ENCODE data around the gene SEPTIN11.

The SEPTIN11 gene

DNA sequence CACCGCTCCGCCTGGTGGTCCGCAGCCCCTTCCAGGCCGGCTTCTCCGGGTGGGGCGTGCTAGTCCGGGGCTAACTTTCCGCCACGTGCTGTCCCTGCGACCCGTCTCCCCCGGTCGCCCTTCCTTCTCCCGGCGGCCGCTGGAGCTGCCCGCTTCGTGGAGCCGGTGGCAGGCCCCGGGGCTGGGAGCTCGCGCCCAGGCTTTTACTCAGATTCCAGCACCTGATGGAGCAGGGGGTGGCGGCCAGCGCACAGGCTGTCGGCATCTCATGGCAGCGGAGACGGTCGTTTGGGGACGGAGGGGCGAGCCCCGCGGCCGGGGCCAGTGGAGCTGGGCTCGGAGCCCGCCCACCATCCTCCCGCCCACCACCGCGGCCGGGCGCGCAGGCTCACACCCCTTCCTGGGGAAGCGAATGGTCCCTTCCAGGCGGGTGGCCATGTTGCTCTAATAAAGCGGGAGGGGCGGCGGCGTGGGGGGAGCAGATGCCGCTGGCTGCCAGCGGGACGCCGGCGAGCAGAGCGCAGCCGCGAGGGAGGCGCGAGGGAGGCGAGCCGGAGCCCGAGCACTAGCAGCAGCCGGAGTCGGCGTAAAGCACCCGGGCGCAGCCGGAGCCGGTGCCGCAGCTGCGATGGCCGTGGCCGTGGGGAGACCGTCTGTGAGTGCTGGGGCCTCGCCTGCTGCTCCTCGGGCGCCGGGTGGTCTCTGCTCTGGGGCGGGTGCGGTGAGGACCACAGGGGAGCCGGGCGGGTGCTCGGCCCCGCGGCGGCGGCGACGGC lies at the start of gene SEPTIN11:
Gene SEPTIN11 (plus strand): TSS at position 477 of the 776 bp plus-strand sequence. CDS start 152 bp downstream, at position 629.
- DNase-seq (ENCODE audit: low spot score), result peak; percentile 78

DNA sequence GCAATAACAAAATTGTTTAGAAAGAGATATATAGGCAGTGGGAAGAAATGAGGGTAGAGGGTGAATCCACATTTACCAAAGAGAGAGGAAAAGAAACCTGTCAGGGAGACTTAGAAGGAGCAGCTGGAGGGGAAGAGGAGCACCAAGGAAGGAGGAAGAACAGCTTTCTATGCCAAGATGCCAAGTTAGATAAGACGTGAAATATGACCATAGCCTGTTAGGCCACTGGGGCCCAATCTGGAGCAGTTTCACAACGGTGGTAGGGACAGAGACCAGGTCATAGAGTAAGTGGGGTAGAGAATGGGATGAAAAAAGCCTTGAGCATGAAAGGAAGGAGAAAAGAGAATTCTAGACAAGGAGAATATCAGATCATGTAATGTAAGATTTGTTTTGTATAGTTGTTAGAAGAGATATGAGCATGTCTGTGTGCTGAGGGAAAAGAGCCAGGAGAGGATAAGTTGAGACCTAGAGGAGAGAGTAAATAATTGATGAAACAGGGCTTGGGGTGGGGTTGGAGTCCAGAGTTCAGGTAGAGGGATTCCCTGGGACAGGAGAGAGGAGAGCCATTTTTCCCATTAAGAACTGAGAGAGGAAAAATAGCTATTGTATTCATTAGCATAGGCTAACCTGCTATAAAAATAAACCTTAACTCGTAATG lies 47.2 kb upstream of the SEPTIN11 start:
- DNase-seq (ENCODE audit: low spot score), result no peak

DNA sequence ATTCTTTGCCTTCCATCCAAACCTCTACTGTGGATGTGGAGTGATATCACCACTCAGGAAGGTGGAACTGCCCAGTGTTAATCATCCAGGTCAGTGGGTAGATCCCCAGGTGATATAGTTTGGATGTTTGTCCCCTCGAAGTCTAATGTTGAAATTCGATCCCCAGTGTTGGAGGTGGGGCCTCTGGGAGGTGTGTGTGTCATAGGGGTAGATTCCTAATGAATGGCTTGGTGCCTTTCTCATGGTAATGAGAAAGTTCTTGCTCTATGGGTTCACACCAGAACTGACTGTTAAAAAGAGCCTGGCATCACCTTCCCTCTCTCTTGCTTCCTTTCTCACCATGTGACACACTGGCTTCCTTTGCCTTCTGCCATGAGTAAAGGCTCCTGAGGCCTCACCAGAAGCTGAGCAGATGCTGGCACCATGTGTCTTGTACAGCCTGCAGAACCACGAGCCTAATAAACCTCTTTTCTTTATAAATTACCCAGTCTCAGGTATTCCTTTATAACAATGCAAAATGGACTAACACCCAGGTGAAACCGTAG lies 44.8 kb upstream of the SEPTIN11 start:
- DNase-seq (ENCODE audit: low spot score), result no peak

DNA sequence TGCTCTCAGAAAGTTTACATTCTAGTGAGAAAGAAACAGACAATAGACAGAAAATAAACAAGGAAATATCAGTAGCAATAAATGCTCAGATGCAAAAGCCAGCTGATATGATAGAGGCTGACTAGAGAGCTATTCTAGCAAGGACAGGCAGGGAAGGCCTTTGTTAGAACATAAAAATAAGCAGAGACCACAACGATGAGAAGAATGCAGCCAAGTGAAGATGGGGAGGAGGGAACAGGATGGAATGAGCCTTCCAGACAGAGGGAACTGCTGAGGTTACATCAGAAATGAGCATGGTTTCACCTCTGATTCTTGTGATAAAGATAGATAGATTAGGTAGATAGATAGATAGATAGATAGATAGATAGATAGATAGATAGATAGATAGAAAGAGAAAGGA lies 44.0 kb upstream of the SEPTIN11 start:
- no peak for DNase-seq (ENCODE audit: low spot score)

DNA sequence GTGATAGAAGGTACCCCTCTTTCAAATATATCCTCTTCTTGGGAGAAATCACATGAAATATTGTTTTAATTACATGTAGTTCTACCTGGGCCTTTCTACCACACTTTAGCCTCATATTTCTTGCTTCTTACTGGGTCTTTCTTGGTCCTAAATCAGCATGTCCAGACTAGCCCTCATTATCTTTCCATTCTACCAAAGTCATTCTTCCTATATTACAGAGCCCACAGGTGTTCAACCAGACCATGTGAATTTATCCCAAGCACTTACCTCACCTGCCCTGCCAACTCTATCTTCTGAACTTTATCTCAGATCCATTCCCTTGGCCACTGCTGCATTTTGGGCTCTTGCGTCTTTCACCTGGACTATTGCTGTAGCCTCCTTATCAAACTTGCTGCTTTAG lies 39.8 kb upstream of the SEPTIN11 start:
- DNase-seq (ENCODE audit: low spot score), result no peak

DNA sequence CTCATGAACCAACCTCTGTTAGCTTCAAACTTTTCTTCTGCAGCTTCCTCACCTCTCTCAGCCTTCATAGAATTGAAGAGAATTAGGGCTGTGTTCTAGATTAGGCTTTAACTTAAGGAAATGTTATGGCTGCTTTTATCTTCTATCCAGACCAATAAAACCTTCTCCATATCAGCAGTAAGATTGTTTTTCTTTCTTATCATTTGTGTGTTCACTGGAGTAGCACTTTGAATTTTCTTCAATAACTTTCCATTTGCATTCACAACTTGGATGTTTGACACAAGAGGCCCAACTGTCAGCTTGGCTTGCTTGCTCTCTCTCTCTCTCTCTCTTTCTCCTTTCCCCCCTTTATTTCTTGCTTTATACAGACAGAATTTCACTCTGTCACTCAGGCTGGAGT lies 28.8 kb upstream of the SEPTIN11 start:
- no peak for DNase-seq (ENCODE audit: low spot score)

DNA sequence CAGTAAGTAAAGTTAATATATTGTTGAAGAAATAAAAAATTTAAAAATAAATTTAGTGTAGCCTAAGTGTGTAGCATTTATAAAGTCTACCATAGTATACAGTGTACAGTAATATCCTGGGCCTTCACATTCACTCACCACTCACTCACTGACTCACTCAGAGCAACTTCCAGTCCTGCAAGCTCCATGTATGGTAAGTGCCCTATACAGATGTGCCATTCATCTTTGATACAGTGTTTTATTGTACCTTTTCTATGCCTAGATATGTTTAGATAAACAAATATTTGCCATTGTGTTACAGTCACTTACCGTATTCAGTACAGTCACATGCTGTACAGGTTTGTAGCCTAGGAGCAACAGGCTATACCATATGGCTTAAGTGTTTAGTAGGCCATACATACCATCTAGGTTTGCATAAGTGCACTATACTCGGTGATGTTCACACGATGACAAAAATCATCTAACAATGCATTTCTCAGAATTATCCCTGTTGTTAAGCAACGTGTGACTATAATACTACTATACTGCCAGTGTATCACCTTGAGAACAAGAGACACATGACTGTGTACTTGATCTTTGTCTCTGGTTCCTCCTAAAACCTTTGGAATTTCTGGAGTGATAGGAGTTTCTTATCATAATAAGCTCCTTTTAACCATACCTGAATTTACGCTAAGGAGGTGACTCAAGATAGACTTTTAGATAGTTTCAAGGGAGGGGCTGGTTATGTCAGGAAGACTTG lies 25.8 kb upstream of the SEPTIN11 start:
- no peak for DNase-seq (ENCODE audit: low spot score)

DNA sequence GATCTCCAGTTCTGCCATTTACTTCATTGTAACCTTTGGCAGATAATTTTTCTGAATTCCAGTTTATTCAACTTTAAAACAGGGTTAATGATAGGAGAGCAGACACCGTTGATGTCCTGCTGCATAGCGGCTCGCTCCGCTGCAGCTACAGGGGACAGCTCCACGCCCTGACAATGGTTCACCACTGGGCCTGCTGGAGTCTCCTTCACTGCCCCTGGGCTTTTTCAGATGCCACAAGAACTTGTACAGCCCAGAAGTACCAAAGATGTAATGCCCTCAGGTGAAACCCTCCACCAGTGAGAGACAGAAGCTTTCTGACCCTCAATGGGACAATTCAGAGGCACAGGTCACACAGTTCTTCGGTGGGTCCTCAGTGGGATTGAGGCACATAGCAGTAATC lies 22.7 kb upstream of the SEPTIN11 start:
- no peak for DNase-seq (ENCODE audit: low spot score)

DNA sequence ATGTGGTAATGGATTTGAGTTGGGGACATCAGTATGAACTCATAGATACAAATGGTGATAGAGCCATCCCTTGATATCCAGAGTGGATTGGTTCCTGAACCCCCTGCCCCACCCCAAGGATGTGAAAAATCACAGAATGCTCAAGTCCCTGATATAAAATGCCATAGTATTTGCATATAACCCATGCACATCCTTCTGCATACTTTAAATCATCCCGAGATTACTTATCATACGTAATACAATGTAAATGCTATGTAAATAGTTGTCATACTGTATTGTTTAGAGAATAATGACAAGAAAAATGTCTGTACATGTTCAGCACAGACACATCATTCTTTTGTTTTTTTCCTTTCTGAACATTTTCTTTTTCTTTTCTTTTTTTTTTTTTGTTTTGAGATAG lies 18.9 kb upstream of the SEPTIN11 start:
- no peak for DNase-seq (ENCODE audit: low spot score)

DNA sequence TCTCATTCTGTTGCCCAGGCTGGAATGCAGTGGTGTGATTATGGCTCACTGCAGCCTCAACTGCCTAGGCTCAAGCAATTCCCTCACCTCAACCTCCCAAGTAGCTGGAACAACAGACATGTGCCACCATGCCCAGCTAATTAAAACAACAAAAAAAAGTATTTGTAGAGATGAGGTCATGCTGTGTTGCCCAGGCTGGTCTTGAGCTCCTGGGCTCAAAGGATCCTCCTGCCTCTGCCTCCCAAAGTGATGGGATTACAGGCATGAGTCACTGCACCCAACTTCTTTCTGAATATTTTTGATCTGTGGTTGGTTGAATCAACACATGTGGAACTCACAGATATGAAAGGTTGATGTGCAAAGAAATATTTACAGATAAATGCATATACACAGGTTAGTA lies 18.5 kb upstream of the SEPTIN11 start:
- no peak for DNase-seq (ENCODE audit: low spot score)

DNA sequence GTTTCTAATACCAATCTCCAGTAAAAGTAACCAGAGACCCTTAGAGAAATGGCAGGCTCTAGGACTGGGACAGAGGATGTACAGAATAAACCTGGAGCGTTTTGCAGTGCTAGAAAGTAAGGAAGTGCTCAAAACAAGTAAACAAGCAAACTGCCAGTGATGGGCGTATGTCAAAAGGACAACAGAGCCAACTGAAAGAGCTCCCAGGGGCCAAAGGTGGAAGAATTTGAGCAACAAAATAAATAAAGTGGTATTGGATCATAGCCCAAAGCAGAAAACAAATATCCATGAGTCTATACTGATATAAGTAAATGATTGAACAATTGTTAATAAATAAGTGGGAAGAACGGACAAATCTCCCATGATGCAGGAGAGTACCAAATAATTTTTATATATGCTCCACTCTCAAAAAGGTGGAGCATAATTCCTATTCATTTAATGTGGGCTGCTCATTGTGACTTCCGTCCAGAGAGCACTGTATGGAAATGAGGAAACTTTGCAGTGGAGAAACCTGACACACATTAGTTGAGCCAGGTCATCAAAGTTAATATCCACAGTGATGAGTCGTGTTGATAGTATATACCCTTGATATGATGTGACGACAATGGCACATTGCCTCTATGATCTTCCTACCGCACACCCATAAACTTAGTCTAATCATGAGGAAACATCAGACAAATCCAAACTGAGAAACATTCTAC lies 17.8 kb upstream of the SEPTIN11 start:
- DNase-seq (ENCODE audit: low spot score), result no peak

DNA sequence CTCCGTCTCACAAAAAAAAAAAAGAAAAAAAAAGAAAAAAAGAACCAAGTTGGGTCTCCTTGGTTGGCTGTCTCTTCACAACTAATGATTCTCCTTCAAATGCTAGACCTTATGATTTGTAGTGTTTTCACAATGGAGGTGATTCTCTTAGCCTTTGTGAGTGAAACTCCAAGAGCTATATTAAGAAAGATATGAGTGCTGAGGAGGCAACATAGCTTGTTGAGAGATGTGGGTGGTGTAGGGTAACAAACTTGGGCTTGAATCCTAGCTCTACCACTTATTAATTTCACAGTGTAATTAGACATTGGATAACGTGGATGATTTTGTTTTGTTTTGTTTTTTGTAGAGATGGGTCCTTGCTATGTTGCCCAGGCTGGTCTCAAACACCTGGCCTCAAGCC lies 10.4 kb upstream of the SEPTIN11 start:
- DNase-seq (ENCODE audit: low spot score), result no peak

DNA sequence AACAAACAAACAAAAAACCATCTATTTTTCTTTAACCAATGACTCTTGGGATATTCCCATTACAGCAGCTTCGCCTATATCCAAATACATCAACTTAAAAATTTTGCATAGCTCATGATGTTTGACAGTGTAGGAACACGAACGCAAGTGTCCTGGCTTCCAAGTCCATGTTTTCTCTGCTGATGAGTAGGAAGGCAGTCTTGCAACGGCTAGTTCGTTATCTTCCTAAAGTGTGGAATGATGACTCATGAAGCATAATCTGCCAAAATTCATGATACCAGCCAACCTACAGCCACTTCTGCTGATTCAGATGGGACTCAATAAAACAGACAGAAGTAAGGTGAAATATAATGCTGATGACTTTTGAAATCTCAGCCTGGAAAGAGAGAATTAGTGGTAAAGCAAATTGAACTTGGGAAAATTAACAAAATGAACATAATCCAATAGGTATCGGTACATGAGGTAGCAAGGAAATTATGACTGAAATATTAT lies 6.4 kb upstream of the SEPTIN11 start:
- DNase-seq (ENCODE audit: low spot score), result no peak

DNA sequence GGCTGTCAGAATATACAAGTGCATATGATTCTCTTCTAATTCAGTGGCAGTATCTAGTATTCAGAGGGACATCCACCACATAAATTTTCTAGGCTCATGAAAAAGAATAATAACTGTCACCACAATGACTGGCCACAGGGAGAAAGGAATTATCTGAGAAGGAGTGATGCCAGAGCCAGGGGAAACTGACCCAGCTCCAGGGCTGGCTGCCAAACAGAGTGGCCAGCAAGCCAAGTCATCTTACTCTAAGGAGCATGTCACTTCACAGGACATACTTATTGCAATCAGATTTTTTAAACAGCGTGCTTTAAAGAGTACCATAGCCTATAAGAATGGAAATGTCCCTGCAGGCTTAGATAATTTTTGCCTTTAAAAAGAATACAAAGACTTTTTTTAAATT lies 5.8 kb upstream of the SEPTIN11 start:
- DNase-seq (ENCODE audit: low spot score), result no peak

DNA sequence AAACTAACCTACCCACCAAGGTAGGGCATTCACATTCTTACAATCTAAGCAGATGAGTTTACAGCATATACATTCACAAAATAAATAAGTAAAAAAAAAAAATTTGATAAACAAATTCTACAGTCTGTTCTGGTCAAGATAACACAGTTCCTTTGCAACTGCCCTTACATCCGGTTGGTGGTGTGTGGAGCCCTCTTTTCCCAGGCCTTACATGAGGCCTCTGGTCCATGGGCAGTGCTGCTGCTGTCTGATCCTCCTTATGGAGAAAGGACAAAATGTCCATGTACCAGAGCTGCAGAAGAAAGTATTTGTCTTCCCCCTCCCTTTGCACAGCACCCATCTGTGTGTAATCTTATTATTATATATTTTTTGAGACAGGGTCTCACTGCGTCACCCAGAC lies 2.2 kb upstream of the SEPTIN11 start:
- DNase-seq (ENCODE audit: low spot score), result no peak

DNA sequence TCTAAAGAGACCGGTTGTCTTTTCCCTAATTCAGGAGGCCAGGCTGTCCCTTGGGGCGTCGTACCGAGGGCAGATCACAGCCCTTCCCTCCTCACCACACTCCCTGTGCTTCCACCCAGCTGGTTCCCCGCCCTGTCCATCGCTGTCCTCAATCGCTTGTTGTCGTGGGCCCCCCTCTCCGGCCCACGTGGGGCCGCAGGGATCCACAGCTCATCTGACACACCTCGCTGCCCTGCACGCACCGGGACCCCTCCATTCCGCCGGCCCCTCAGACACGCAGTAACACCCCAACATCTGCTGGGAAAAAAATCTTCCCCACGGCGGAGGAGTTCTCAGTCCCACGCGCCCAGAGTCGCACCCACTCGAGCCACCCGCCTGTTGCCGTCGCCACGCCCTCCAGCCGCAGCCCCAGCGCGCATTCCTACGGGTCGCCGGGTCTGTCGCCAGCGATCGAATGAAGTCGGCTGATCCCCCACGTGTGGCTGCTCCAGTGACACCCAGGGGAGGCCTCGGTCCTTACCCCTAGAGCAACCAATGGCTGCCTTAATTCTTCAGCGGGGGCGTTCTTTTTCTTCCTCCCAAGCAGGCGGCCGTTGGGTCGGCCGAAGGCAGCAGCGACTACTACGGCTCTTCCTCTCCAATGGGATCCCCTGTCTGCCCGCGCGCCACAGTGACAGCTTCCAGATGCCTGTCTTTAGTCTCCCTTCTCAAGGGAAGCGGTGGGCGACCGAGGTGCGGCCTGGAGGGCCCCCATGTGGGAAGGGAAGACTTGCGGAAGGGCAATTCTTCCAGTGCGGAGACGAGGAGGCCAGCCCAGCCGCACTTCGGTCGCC lies 893 bp upstream of the SEPTIN11 start:
- DNase-seq (ENCODE audit: low spot score), result peak; percentile 54

DNA sequence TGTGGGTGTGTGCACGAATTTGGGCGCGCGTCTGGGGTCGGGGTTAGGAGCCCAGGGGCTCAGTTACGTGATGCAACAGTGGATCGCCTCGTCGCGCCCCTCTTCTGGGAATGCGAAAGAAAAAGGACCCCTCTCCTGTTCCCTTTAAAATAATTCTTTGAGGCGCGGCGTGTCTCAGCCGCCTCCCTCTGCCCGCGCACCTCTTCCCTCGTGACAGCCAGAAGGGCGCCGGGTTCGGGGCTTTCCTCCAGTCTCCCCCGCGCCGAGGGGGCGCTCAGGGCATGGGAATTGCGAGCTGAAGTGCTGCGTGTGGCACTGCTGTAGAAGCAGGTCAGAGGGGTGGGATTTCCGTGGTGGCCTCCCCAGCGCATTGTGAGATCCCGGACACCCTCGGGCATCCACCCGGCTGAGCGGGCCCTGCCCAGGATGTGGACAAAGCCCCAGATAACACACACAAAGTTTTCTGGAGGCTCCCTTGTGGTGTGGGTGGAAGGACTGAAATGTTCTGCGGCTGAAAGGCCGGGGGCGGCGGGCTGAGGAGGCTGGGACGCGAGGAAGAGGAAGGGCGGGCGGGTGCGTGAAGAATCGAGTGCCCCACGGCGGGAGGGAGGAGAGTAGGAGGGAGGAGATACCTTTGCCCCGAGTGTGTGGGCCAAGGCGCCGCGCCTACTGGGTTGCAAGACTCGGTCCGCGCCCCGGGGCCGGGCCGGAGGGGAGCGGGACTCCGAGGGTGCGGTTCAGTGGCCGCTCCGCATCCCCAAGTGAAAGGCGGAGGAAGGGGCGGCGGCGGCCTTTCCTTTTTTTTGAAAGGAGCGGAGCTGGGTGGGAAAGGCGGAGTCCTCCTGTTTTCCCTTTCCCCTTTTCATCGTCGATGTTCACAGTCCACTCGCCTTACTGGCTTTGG lies 752 bp downstream of the SEPTIN11 start:
- peak; percentile 31 for DNase-seq (ENCODE audit: low spot score)

DNA sequence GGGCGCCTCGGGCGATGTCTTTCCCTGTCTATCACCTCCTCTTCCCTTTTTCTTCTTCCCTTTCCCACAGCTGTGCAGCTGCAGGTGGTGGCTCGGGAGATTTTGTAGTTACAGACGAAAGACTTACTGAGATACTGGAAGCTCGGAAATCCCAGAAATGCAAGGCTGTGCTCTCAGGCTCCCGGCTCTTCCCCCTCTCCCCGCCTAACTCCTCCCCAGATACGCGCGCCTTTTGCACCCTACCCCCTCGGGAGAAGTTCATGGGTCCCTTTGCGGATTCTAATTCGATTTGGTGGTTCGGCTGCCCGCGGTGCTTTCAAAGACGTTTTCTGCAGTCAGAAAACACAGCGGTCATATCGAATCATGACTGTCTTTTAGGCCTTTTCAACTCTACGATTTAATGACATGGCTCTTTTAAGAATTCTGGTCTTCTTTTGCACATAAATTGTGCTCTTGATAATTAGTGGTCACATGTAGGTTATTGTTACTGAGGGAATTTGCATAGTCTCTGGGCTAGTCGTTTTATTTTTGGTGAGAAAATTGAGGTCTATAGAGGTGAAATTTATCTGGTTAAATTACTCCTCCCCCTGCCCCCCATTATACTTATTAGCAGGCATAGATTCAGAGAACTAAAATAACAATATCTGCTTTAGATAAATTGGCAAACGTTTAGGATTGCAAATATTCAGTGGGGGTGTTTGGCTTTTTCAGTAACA lies 1.6 kb downstream of the SEPTIN11 start:
- DNase-seq (ENCODE audit: low spot score), result no peak

DNA sequence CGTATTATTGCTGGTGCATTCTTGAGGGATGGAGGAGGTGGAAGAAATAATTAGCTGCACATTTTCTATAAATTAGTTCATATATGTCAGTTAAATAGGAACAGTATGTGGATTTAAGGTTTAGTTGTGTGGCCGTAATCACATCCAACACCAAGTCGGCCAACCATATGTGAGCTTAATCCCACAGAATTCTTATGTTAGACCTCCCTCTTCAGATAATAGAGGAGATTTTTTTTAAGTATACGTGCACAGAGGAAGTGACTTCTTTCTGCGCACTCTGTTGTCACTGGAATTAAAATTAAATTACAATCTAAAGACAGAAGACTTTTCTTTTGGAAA lies 2.1 kb downstream of the SEPTIN11 start:
- no peak for DNase-seq (ENCODE audit: low spot score)
